IPS-18c (cell line): ENCODE data around the gene MPHOSPH8.
"Not testable (repeated sequence)": the region's sequence is repeated elsewhere in the genome, so short reads cannot be mapped to it uniquely, and the experiment has no call there.

ENCODE experiments used
- H3K4me3 ChIP-seq: 2 replicates; pipeline ENCODE4 v1.7.0; 2013; ENCODE audit warnings: low read depth, mild to moderate bottlenecking, low read length, moderate library complexity; ENCODE audit not compliant: insufficient read depth
- H3K9me3 ChIP-seq: one replicate; pipeline ENCODE4 v1.6.1; 2013; ENCODE audit warnings: mild to moderate bottlenecking, low read length, moderate library complexity; ENCODE audit not compliant: control insufficient read depth, insufficient read depth

The MPHOSPH8 gene

DNA sequence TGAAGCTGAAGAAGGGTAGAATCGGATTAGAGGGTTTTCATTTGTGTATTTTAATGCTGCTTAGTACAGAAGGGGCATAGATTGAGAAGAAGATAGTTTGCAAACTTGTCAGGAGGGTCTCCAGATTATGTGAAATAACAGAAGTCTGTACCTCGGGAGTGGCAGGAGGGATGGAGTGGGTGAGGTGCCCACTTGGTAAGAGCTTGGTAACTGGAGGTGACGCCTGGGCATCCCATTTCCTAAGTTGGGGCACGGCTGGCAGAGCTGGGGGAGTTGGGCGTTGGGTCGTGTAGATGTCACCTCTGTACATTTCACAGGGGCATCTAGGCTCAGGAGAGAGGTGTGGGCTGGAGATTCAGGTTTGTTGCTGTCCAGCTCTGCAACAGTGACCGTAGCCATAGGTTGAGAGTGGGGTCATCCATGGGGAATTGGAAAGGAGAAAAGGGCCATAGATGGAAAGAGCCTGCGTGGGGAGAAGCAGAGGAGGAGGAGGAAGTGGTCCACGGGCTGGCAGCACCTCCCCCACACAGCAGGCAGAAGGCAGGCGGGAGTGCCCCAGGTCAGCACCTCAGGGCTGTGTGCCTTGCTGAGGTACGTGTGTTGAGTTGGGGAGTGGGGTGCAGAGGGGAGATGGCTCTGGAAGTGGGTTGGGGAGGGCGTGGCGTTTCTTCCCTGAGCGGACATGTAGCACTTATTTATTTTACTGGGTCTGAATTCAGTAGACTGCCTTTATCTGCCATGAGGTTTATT lies 31.2 kb downstream of the MPHOSPH8 start:
- no peaks in the 10 kb centered on the region for H3K9me3 ChIP-seq
- H3K4me3 ChIP-seq, result no peak overlapping the region

DNA sequence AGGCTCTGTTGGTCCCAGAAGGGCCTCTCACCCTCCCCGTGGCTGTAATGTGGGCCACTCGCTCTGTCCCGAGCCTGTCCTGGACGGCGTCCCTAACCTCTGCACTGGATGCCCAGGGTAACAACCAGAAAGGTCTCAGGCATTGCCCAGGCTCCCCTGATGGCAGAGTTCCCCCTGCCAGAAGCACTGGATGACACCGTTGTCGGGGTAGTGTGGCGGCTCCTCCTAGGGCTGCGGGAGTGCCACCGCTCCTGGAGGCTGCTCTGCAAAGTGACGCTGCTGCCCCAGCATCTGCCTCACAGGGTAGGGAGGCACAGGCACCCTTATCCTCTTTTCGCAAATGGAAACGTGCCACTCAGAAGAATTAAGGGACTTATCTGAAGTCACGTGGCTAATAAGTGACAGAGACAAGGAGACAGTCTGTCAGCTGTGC lies 32.0 kb downstream of the MPHOSPH8 start:
- H3K4me3 ChIP-seq, result no peak overlapping the region
- H3K9me3 ChIP-seq, result no peaks in the 10 kb centered on the region

DNA sequence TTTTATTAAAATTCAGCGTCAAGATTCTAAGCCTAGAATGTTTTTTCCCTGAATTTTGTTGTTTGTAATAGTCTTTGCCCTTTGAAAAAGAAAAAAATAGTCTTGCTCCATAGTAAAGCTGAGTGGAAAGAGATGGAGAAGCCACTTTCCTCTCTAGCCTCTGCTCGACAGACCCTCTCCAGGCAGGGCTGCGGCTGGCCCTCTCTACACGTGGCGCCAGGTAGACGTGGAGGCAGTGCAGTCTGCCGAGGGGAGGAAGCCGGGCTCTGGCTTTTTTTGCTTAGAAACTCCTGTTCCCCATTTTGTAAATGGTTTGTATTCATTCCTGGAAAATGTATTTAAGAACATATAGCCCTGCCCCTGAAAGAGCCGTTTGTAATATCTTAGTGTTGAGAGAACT lies 35.3 kb downstream of the MPHOSPH8 start:
- H3K9me3 ChIP-seq, result no peaks in the 10 kb centered on the region
- H3K4me3 ChIP-seq, result no peak overlapping the region

DNA sequence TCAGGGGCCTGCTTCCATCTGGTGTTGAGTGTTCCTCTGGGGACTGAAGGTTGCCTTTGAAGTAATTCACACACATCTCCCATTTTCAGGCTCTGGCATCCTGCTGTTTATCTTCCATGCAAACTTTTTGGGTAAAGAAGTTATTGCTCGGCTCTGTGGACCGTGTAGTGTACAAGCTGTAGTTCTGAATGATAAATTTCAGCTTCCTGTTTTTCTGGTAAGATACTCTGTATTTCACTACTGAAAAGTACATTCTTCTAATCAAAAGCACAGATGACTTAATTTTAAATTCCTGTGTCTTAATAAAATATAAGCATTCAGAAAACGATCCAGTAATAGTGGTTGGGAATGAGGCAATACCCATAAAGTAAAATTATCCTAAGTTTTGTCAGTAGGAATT lies 36.7 kb downstream of the MPHOSPH8 start:
- Histone ChIP-seq H3K4me3 (no peak overlapping the region), H3K9me3 (no peaks in the 10 kb centered on the region)

DNA sequence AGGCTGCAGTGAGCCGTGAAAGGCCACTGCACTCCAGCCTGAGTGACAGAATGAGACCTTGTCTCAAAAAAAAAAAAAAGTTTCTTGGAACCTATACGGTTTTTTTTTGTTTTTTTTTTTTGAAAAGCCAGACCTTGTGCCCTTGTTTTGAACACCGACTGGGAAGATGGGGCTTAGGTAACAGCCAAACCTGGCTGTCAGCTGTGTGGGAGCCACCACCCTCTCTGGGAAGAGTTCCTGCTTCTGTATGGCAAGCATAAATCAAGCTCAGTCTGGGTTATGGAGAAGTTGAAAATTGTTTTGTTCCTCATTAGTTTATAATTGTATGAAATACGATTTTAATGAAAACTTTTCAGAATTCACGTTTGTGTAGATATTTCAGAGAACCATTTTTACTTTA lies 39.5 kb downstream of the MPHOSPH8 start:
- H3K4me3 ChIP-seq, result no peak overlapping the region

DNA sequence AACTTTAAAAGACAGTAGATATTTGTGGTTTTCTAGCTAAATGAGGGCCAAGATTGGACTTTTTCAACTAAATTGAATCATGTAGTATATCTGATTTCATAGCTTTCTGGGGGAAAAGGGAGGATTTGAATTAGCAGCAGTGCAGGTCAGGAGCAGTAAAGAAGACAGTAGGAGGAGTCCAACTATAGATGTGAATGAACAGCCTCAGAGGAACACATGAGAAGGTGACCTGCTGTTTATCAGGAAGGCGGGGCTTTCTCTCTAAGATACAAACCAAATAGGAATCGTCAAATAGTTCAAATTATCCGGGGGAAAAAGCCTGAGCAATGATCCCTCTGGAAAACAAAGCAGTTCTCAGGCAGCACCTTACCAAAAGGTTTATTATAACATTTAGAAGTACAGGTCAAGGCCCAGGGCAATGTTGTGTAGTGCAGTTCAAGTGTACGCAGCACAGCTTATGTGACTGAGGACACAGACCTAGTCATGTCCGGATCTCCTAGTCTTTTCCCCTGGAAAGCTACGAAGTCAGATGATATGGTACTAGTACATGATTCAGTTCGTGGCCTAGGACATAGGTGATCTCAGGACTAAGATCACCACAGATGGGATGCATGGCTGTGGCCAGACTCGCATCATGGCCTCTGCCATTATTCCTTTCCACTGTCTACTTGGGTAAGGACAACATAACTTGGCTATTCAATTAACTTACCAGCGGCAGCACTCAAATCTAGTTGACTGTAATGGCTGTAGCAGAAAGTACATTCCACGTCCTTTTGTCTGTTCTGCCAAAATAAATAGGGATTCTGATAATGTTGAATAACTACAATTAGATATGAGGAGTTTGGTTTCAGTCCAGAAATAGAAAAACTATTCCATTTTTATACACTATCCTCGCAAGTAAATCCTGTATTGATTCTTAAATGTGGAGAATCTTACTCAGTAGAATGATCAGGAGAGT lies 40.3 kb downstream of the MPHOSPH8 start:
- Histone ChIP-seq H3K9me3 (no peaks in the 10 kb centered on the region), H3K4me3 (no peak overlapping the region)

More for the DNA sequence above, 39.5 kb downstream of the MPHOSPH8 start:
- H3K9me3 ChIP-seq, result no peaks in the 10 kb centered on the region

DNA sequence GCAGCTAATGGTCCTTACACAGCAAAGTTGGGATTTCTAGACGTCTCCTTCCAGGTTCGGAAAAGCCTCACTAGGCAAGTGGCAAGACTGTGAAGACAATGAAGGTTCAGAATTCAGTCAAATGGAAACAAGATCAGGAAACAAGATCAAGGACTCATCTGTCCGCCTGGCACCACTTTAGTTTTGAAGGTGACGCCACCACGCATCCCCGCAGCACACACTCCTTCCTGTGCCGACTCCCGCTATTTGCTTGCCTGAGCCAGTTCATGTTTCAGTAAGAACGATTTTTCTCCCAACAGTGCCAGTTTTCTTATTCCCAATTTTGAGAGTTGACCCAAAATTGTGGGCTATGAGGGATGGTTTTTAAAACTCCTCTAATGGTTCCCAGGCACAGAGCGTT lies 41.4 kb downstream of the MPHOSPH8 start:
- H3K4me3 ChIP-seq, result no peak overlapping the region
- no peaks in the 10 kb centered on the region for H3K9me3 ChIP-seq

DNA sequence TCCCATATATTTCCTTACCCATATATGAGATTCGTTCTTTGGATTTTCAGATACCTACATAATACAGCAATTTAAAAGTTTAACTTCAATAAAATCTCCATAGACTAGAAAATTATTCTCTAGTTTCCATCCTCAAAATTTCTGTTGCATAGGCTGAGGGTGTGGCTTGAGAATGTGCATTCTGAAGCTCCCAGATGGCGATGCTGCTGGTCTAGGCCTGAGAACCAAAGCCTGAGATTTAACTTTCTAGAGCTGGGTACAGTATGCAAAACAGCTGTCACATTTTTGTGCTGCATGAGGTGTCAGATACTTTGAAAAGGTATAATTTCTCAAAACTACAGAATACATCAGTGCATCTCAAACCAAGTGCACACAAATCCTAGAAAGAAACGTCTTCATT lies 42.7 kb downstream of the MPHOSPH8 start:
- no peak overlapping the region for H3K4me3 ChIP-seq
- no peaks in the 10 kb centered on the region for H3K9me3 ChIP-seq

DNA sequence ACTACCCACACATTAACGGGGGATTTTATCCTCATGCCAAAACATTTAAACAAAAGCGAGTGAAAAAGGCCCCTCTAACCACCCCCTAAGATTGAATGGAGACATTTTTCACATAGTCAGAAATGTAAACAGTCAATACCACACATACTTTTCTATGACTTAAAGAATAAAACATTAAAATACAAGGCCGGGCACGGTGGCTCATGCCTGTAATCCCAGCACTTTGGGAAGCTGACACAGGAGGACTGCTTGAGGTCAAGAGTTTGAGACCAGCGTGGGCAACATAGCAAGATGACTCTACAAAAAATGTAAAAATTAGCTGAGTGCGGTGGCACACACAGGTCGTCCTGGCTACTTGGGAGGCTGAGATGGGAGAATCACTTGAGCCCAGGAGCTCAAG lies 47.3 kb downstream of the MPHOSPH8 start:
- Histone ChIP-seq H3K9me3 (no peaks in the 10 kb centered on the region), H3K4me3 (no peak overlapping the region)

DNA sequence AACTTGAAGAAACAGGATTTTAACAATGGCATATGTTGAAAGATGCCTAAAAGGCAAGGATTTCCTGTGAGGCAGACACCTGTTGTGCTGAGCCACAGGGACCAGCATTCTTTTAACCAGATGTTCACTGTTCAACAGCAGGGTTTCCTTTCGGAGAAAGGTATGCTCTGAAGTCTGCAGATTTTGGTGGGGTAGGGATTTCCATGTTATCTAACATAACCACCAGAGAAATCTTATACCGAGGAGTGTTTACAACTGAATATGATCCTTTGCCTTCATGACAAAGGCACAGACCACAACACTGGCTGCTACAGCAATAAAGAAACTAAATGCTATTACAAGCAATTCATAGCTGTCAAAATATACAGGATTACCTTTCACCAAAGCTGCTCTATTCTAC lies 48.1 kb downstream of the MPHOSPH8 start:
- H3K4me3 ChIP-seq, result no peak overlapping the region

DNA sequence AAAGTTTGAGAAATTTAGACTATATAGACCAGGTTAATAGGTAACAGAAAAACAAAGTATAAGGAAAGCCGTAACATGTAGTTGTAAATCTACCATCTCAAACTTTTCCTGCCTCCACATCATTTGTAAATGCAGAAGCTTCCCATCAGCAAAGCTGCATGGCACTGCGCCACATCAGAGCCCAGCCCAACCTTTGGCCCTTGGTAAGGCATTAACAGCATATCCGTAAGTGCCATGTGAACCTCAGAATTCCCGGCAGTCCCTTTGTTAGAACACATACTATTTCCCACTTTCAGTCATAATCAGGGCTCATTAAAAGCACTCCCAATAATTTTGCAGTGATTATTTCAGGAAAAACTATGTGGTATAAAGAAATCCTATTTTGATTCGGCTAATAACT lies 51.6 kb downstream of the MPHOSPH8 start:
- H3K4me3 ChIP-seq, result no peak overlapping the region
- no peaks in the 10 kb centered on the region for H3K9me3 ChIP-seq

More for the DNA sequence above, 48.1 kb downstream of the MPHOSPH8 start:
- no peaks in the 10 kb centered on the region for H3K9me3 ChIP-seq

DNA sequence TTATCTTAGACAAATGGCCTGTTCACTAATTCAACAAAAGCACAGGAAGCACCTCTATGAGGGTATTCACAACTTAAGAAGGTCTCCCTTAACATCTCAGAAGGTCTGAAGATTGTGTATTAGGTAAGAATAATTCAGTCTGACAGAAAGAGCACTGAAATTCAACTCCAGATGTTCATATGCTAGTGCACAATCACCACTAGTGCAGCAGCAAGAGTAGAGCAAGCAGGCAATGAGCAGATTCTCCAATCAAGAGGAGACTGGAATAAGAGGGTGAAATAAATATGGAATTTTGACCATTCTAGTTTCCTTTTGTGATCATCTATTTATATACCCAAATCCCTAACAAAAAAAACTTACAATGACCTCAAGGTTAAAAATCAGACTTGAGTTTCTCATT lies 52.0 kb downstream of the MPHOSPH8 start:
- no peaks in the 10 kb centered on the region for H3K9me3 ChIP-seq

DNA sequence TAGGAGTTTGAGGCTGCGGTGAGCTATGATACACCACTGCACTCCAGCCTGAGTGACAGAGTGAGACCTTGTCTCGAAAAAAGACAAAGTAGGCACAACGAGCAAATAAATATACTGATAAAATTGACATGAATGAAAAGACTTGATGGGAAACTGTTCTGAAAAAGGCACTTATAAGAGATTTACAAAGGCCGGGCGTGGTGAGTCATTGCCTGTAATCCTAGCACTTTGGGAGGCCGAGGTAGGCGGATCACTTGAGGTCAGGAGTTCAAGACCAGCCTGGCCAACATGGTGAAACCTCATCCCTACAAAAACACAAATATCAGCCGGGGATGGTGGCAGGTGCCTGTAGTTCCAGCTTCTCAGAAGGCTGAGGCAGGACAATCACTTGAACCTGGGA lies 58.0 kb downstream of the MPHOSPH8 start:
- H3K9me3 ChIP-seq, H3K4me3 ChIP-seq: not testable (repeated sequence)

More for the DNA sequence above, 52.0 kb downstream of the MPHOSPH8 start:
- H3K4me3 ChIP-seq, result no peak overlapping the region

DNA sequence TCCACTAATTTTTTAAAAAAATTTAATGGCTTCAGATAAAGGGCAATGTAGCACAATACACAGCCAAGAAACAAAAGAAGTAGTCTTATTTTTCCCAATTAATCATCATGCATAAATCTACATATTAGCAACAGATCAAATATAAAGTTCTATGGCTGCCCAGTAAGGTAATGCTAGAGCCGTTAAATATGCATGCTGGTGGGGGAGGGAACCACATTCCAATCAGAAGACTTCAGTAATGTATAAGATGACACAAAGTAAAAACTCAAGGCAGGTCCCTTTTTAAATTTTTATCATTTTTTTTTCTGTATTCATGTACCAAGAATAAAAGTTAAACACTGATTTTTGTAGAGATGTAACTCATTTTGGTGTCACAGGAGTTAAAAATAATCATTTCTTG lies 62.0 kb downstream of the MPHOSPH8 start:
- no peaks in the 10 kb centered on the region for H3K9me3 ChIP-seq

DNA sequence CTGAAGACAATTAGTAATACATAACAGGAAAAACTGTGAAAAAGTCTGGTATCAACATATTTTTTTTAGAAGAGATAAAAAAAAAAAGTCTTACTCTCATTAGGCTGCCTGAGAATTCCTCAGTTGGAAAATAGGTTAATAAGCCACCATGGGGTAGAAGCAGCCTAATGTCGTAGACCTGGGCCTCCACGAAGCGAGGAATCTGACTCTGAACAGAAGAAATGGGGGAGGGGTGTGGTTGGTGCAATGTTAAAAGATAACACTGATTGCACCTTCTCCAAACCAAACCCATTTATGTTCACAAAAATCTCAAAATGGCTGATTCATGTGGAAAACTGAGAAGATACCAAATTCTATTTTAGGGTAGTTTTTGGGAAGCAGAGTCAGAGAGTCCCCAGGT lies 62.4 kb downstream of the MPHOSPH8 start:
- H3K4me3 ChIP-seq, result no peak overlapping the region
- H3K9me3 ChIP-seq, result no peaks in the 10 kb centered on the region

More for the DNA sequence above, 62.0 kb downstream of the MPHOSPH8 start:
- H3K4me3 ChIP-seq, result no peak overlapping the region

DNA sequence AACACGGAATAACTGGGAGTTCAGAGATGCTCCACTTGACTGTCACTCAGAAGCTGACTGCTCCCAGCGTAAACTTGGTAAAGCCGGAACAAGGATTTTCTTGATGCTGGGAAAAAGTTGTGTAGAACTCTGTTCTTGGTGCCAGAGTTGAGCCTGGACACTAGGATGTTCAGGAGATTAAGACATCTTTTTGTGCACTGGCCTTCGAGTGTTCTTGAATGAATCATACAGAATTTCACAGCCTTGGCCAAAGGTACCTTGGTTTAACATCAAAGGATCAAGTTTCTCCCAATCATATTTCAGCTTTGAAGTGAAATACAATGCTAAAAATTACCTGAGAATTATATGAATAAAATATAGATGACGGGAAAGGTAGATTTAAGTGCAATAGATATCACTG lies 67.5 kb downstream of the MPHOSPH8 start:
- H3K9me3 ChIP-seq, H3K4me3 ChIP-seq: not testable (repeated sequence)

DNA sequence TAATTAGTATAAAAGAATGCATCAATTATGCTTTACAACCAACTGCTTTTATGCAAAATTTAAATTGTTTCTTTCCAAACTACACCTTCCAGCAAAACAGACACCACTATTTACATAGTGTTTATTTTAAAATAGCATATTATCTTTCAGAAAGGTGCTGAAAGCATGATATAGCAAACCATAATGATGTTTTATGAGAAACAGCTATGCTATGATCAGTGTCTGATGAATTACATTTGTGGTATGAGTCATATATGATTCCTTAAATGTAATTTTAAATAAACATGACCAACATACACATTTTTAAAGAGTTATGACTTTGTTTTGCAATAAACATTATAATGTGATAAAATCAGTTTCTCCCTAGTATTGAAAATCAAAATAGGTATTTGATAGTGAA lies 68.2 kb downstream of the MPHOSPH8 start:
- H3K9me3 ChIP-seq, H3K4me3 ChIP-seq: not testable (repeated sequence)

DNA sequence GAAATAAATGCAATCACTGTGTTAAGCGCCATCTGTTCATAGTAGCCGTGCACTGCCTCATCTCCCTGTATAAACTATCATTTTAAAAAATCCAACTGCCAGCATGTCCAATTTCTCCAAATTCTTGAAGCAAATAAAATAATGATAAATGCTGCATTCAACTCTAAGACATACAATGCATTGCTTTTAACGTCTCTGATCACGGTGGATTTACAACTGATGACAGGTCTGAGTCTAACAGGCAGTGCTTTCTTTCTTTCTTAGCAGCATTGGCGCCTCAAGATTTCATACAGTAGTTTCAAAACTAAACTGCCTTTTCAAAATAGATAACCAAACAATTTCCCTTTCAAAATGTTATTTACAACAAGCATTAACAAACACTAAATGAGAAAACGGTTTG lies 70.8 kb downstream of the MPHOSPH8 start:
- H3K9me3 ChIP-seq, H3K4me3 ChIP-seq: not testable (repeated sequence)
